Keratinocyte (primary cell): Measurements from ENCODE around the gene R3HDM2. TPM values are rescaled to one million over a fixed set of nuclear protein-coding genes. Genes with fewer than 3 reads are reported as not detected.

ENCODE experiments used
- DNase-seq: peaks from one replicate; pipeline ENCODE4 v3.0.0-alpha.2; 2011; ENCODE audit warnings: low read depth, missing footprints, low spot score
- FAIRE-seq: peaks from 2 replicates; lab custom pipeline; 2011; peaks lifted over from hg19 to GRCh38; lab: Jason Lieb, UNC
- H2AFZ ChIP-seq: 2 replicates; pipeline ENCODE4 v1.6.0; 2012; ENCODE audit warnings: low read length, control low read depth, inconsistent platforms; ENCODE audit not compliant: control insufficient read depth
- H3K27ac ChIP-seq: 2 replicates; pipeline ENCODE4 v1.5.1; 2011; ENCODE audit warnings: low read length; ENCODE audit not compliant: control insufficient read depth, insufficient read depth
- H3K27me3 ChIP-seq: 3 replicates; pipeline ENCODE4 v1.6.0; 2011; ENCODE audit warnings: low read length; ENCODE audit not compliant: control insufficient read depth, insufficient read depth; ENCODE audit errors: extremely low read depth
- H3K36me3 ChIP-seq, 2 experiments: 2 replicates in 1 of 2; 3 replicates in 1 of 2; pipeline ENCODE4 v1.5.1; 2011; ENCODE audit warnings: low read length in 2 of 2, mild to moderate bottlenecking in 1 of 2; ENCODE audit not compliant: control insufficient read depth in 2 of 2, insufficient read depth in 2 of 2; ENCODE audit errors: extremely low read depth in 1 of 2
- H3K4me1 ChIP-seq: 3 replicates; pipeline ENCODE4 v1.5.1; 2011; ENCODE audit warnings: low read length; ENCODE audit not compliant: control insufficient read depth, insufficient read depth; ENCODE audit errors: extremely low read depth
- H3K4me2 ChIP-seq: 3 replicates; pipeline ENCODE4 v1.6.0; 2011; ENCODE audit warnings: low read depth, low read length; ENCODE audit not compliant: control insufficient read depth, insufficient read depth; ENCODE audit errors: extremely low read depth
- H3K4me3 ChIP-seq, 3 experiments: fragments of 200-600 bp in 1 of 3; sonication (generic) in 1 of 3; 2 replicates in 2 of 3; 3 replicates in 1 of 3; pipeline ENCODE4 v1.5.1; 2011 to 2016; ENCODE audit warnings: low read length in 3 of 3, mild to moderate bottlenecking in 3 of 3, control low read depth in 2 of 3, inconsistent platforms in 1 of 3, low read depth in 1 of 3, mixed read lengths in 1 of 3, mixed run types in 1 of 3, moderate library complexity in 1 of 3; ENCODE audit not compliant: control insufficient read depth in 2 of 3, insufficient read depth in 2 of 3; ENCODE audit errors: extremely low read depth in 1 of 3
- H3K79me2 ChIP-seq: 2 replicates; pipeline ENCODE4 v1.6.0; 2012; ENCODE audit warnings: low read length; ENCODE audit not compliant: control insufficient read depth, insufficient read depth
- H3K9ac ChIP-seq: 3 replicates; pipeline ENCODE4 v1.6.0; 2011; ENCODE audit warnings: low read length; ENCODE audit not compliant: control insufficient read depth, insufficient read depth; ENCODE audit errors: extremely low read depth
- H3K9me1 ChIP-seq: 3 replicates; pipeline ENCODE4 v1.6.0; 2011; ENCODE audit warnings: low read length; ENCODE audit not compliant: control insufficient read depth, insufficient read depth; ENCODE audit errors: extremely low read depth
- H3K9me3 ChIP-seq: 2 replicates; pipeline ENCODE4 v1.5.1; 2012; ENCODE audit warnings: low read depth, low read length; ENCODE audit not compliant: control insufficient read depth
- H4K20me1 ChIP-seq: 3 replicates; pipeline ENCODE4 v1.6.0; 2011; ENCODE audit warnings: low read length; ENCODE audit not compliant: control insufficient read depth, insufficient read depth; ENCODE audit errors: extremely low read depth
- CTCF ChIP-seq, 3 experiments: IDR thresholded peaks in 1 of 3; conservative IDR thresholded peaks in 1 of 3; optimal IDR thresholded peaks in 1 of 3; 2 replicates in 2 of 3; 3 replicates in 1 of 3; pipeline versions ENCODE3 to v1.5.1; 2011; ENCODE audit warnings: low read length in 3 of 3, mild to moderate bottlenecking in 3 of 3, moderate library complexity in 2 of 3, control low read depth in 1 of 3, inconsistent platforms in 1 of 3; ENCODE audit not compliant: insufficient read depth in 2 of 3; ENCODE audit errors: extremely low read depth in 1 of 3
- EZH2 ChIP-seq: IDR thresholded peaks from one replicate; pipeline ENCODE4 v1.6.1; 2012; ENCODE audit warnings: inconsistent platforms, mild to moderate bottlenecking, low read length, moderate library complexity
- dilution Hi-C: fragments of 300-500 bp; cut with MboI; formaldehyde crosslinking; loops from one replicate; pipeline ENCODE4 v1.7.0; 2020; ENCODE audit warnings: low sequenced_read_pairs; ENCODE audit not compliant: extremely low pct_ligation_motif_present
- polyA plus RNA-seq, 5 experiments: library from polyadenylated mRNA; depleted of rRNA in 3 of 5; stranded (reverse) in 3 of 5; stranded (forward) in 1 of 5; unstranded in 1 of 5; fragments of >200 nt; gene quantifications; 1 replicate in 1 of 5; 2 replicates in 3 of 5; 3 replicates in 1 of 5; pipeline versions ENCODE4 v1.2.1 to v1.2.3, GENCODE V29; 2011 to 2012; ENCODE audit warnings: missing spikeins in 2 of 5, low read depth in 1 of 5, low replicate concordance in 1 of 5

R3HDM2 gene
- polyA plus RNA-seq, 1 donor (not counting 4 experiments of a cell fraction or from before 2014, with no cell fraction given), result 11.1 TPM

- Histone ChIP-seq H3K4me1 (no peaks in the 10 kb centered on the region), H3K4me3 (no peak overlapping the region), H3K27ac (no peak overlapping the region), H3K4me2 (no peak overlapping the region), H3K36me3 (peaks cover 13 to 23% of the 10 kb centered on the region in 2 experiments), H3K9me3 (no peaks in the 10 kb centered on the region), H3K9ac (no peak overlapping the region), H3K27me3 (no peaks in the 10 kb centered on the region), H3K79me2 (no peaks in the 10 kb centered on the region), H4K20me1 (no peaks in the 10 kb centered on the region), H2AFZ (no peak overlapping the region), H3K9me1 (no peaks in the 10 kb centered on the region)
- dilution Hi-C loops, result no loop called here
- FAIRE-seq (no peak), DNase-seq (no peak)
- TF ChIP-seq CTCF (optimal IDR thresholded peaks at IDR 0.05 in 1 of 3, IDR thresholded peaks at IDR 0.05 in 1 of 3, conservative IDR thresholded peaks at IDR 0.05 in 1 of 3; ENCODE audit: extremely low read depth in 1 of 3, insufficient read depth in 2 of 3, low read length in 3 of 3), result no peak
- TF ChIP-seq EZH2, result no peak
Measured at GRCh38 chr12:57272337-57273151, 158.3 kb downstream of the R3HDM2 start.

DNA sequence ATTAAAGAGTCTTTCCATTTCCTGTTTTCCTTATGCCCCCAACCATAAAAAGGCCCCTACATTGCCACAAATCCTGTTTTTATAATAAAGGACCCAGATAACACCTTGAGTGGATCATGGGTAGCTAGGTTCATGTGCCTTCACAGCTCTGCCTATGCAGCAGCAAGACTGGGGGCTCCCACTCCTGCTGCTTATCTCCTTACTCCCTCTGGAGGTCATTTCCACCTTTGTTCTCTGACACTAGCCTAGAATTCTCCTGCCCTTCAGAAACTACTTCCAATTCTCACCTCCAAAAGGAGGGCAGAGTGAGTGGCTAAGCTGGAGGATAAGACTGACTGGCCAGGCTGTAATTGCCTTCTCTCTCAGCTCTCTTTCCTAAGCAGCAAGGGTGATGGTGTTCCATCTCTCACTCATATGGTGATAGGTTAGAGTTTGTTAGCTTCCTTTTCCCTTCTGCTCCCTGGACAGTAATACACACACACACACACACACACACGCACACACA lies 159.8 kb downstream of the R3HDM2 start:
- dilution Hi-C loops, result no loop called here
- no peaks in the 10 kb centered on the region for H4K20me1 ChIP-seq
- no peak overlapping the region for H3K27ac ChIP-seq
- H3K79me2 ChIP-seq, result no peaks in the 10 kb centered on the region
- no peak overlapping the region for H2AFZ ChIP-seq
- DNase-seq, result no peak
- no peak overlapping the region for H3K9ac ChIP-seq
- H3K36me3 ChIP-seq, result peaks cover 18 to 25% of the 10 kb centered on the region in 2 experiments
- TF ChIP-seq EZH2 (no peak), CTCF (optimal IDR thresholded peaks at IDR 0.05 in 1 of 3, IDR thresholded peaks at IDR 0.05 in 1 of 3, conservative IDR thresholded peaks at IDR 0.05 in 1 of 3; ENCODE audit: extremely low read depth in 1 of 3, insufficient read depth in 2 of 3, low read length in 3 of 3) (no peak)
- no peaks in the 10 kb centered on the region for H3K27me3 ChIP-seq
- FAIRE-seq, result no peak
- H3K4me2 ChIP-seq, result no peak overlapping the region
- no peak overlapping the region for H3K4me3 ChIP-seq
- no peaks in the 10 kb centered on the region for H3K9me3 ChIP-seq
- no peaks in the 10 kb centered on the region for H3K4me1 ChIP-seq
- no peaks in the 10 kb centered on the region for H3K9me1 ChIP-seq
